A204.1 (cell line): Measurements from ENCODE around the gene MXRA7.
"Not testable (repeated sequence)": the region's sequence is repeated elsewhere in the genome, so short reads cannot be mapped to it uniquely, and the experiment has no call there.

Source experiments
- FAIRE-seq: peaks from 2 replicates; lab custom pipeline; 2012; peaks lifted over from hg19 to GRCh38; lab: Jason Lieb, UNC

The MXRA7 gene

DNA sequence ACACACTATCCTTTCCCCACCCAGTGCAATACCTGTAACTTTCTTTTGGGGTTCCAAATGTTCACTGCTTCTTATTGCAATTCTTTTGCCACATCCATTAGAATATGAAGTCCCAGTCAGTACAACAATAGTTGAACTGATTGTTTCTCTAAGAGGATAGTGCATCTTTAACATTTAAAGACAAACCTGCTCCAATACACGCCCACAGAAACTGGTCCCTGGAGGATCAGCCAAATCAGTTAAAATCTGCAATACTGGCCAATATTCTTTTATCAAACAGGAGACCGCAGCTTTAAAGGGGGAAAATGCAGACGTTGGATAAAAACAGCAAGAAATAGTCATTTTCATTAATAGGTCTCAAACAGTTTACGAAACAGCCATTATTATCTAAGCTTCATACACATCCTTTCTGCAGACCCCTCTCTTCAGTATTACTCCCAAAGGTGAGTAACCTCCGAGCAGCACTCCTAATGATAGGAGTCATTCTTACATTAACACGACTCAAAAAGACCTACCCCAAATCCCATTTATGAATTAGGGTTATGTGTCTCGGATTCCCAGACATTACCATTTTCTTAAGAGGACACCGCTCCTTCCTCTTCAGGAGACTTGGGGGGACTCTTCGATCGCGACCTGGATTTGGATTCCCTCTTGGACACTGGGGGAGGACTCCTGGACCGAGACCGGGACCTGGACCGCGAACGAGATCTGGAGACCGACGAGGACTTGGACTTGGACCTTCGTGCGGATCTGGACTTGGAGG lies 25.0 kb upstream of the MXRA7 start:
- no peak for FAIRE-seq

DNA sequence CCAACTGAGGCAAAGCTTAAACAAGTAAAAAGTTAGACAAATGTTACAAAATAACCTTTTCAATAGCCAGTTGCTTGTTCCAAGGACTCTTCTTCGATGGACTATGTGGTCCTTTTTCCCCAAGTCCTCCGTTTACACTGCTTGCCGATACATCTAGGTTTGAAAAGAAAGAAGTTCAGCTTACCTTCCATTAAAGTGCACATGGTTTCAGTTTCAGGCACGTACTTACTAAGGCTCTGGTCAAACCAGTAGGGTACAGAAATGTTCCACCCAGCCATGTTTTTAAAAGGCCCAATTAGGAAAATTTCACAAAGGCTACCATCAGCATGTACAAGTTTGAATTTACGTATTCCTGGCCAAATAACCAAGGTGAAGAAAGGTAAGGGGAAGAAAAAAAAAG lies 24.2 kb upstream of the MXRA7 start:
- FAIRE-seq = peak; percentile 37

DNA sequence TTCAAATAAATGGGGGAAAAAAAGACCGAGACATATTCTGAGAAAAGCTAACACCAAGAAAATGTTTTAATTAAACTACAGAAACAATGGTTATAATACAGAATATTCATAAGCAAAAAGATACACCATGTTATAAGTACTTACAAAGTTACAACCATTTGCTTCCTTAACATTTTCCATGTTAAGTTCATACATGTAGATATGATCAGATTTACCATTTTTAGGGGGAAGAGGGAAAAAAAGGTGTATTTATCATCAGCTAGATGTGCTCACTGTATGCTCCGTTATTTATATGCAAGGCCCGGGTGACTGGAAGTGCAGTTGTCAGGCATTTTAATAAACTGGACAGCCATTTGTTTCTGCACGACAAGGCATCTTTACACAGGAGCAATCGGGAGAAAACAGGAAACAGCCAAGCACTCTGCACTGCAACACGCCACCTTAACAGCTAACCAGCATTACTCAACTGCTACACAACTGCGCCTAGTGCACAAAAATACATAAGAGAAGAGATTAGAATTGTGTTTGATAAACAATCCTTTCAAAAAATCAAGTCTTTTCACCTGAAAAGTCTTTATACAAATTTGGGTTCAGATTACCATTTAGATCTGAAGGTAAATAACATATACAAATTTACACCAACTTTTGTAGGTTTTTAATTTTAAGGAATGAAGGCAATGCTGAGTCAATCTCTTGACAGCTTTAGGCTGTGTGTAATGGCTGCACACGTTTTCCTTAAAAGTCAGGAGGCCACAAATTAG lies 23.5 kb upstream of the MXRA7 start:
- FAIRE-seq = no peak

DNA sequence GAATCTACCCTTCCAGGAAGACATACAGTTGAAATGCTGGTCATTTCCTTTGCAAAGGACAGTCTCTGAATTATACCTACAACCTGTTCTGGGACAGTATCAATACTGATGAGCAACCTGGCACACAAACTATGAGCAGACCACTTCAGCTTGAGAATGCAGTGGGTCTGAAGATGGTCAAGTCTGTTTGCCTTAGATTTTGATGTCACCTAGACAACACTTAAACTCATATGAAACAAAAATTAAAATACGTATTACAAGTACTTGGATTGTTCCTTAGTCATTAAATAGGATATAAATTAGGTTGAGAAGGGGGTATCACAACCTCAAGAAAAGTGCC lies 22.8 kb upstream of the MXRA7 start:
- FAIRE-seq = no peak

DNA sequence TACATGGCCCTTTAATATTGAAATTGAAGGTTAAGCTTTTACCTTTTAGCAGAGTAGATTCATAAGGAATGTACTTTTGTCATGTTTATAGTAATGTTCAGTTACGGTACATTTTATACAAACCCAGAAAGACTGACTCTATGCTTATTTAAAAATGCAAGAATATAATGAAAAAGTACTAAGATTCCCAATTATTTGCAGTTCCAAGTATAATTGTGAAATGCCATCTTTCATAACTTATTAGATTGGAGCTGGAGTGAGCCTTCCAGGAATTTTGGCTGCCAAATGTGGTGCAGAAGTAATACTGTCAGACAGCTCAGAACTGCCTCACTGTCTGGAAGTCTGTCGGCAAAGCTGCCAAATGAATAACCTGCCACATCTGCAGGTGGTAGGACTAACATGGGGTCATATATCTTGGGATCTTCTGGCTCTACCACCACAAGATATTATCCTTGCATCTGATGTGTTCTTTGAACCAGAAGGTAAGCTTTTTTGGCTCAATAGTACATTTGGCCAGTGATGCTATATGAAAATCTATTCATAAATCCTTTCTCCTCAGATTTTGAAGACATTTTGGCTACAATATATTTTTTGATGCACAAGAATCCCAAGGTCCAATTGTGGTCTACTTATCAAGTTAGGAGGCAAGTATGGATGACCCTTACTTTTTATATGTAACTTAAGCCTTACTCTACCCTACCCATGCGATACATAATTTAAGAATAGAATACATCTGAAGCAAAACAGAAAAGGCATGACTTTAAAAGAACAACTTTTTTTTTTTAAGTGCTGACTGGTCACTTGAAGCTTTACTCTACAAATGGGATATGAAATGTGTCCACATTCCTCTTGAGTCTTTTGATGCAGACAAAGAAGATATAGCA lies 22.2 kb upstream of the MXRA7 start:
- no peak for FAIRE-seq

DNA sequence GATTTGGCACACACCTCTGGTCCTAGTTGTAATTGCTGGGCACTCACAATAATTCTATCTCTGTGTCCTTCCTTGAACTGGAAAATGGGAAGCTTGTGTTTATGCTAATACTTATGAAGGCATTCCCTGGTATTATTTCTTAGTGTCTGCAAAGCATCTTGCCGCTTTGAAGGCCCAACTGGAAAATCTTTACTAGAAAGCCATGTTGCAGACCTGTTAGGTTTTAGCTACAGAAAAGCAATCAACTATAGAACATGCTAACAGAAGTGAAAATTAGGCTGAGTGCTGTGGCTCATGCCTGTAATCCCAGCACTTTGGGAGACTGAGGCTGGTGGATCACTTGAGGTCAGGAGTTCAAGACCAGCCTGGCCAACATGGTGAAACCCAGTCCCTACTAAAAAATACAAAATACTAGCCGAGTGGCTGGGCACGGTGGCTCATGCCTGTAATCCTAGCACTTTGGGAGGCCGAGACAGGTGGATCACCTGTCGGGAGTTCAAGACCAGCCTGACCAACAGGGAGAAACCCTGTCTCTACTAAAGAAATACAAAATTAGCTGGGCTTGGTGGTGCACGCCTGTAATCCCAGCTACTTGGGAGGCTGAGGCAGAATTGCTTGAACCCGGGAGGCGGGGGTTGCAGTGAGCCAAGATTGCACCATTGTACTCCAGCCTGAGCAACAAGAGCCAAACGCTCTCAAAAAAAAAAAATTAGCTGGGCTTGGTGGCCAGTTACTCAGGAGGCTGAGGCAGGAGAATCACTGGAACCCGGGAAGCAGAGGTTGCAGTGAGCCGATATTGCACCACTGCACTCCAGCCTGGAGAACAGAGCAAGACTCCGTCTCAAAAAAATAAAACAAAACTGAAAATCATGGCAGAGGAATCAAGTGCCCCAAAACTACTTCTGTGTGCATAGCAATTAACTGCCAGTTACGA lies 21.3 kb upstream of the MXRA7 start:
- not testable (repeated sequence) for FAIRE-seq

DNA sequence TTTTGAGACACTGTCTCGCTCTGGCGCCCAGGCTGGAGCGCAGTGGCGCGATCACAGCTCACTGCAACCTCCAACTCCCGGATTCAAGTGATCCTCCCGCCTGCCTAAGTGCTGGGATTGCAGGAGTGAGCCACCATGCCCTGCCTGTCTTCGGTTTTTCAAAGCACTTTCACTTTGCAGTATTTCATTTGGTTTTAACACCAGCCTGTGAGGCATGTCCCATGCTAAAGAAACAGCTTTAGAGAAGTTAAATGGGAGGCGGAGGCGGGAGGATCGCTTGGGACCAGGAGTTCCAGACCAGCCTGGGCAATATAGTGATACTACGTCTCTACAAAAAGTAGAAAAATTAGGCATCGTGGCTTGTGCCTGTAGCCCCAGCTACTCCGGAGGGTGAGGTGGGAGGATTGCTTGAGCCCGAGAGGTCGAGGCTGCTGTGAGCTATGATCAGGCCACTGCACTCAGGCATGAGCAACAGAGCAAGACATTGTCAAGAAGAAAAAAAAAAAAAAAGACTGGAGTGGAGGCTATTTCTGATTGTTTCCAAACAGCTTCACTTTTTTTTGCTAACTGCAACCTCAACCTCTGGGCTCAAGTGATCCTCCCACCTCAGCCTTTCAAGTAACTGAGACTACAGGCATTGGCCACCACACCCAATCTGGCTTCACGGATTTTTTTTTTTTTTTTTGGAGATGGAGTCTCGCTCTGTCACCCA lies 17.1 kb upstream of the MXRA7 start:
- no peak for FAIRE-seq

DNA sequence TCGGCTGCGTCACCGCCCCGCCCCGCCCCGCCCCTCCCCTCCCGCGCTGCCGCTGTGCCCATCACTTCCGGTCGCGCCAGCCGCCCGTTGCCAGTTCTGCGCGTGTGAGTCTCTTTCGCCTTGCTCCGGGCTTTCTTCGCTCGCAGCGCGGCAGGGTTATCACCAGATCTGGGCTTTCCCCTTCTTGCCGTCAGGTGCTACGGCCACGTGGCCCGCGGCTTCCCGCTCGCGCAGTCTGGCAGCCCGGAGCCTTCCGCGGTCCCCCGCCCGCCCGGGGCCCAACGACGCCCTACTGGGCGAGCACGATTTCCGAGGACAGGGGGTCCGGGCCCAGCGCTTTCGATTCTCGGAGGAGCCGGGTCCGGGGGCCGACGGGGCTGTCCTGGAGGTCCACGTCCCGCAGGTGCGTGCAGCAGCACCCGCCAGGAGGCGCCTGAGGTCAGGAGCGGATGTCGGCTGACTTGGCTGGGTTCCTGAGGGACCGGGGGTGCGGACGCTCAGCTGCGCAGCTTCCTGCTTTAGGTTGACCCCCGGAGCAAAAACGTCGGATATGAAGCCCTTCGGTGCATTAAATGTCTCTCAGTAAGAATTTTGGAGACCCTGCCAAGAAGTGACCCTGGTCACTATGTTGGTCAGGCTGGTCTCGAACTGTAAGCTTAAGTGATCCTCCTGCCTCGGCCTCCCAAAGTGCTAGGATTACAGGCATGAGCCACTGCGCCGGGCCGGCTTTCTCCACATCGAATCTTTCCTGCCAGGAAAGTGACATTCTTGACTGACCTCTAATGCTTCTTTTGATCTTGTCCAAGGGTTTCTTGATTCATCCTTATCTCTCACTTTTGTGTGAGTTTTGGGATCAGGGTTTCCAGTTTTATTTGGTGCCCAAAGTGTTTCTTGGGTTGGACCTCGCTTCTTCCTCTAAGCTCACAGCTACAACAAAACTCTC lies 16.3 kb upstream of the MXRA7 start, which contains the start of gene METTL23:
Gene METTL23, plus strand, starts transcription at position 64 of the 943 bp plus-strand sequence. CDS start 2,872 bp downstream, outside the sequence.
- no peak for FAIRE-seq

DNA sequence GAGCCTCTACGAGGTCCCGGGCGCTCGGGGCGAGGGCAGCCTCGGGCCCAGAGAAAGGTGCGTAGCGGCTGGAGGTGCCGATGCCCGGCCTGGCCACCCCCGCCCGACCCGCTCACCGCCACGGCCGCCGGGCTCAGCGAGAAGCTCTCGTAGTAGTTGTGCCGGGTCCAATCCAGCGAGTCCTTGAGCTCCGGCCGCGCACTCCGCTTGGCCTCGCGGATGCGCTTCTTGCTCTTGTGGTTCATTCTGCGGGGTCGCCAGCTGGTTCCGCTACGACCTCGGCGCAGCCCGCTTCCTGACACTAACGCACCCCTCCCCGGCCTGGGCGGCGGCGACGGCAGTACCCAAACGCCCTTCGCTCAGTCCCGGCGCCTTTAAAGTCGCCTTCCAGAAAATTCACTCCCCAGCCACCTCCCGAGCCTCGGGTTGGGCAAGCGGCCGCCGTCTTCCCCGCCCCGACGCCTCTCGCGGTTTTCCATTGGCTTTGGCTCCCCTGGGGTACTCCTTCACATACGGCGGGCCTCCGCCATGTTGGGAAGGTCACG lies 15.5 kb upstream of the MXRA7 start, which contains the start of gene JMJD6:
Gene JMJD6, minus strand, starts transcription at position 376 of the 545 bp plus-strand sequence. Its CDS starts 131 bp downstream, at position 245.
- FAIRE-seq = no peak

DNA sequence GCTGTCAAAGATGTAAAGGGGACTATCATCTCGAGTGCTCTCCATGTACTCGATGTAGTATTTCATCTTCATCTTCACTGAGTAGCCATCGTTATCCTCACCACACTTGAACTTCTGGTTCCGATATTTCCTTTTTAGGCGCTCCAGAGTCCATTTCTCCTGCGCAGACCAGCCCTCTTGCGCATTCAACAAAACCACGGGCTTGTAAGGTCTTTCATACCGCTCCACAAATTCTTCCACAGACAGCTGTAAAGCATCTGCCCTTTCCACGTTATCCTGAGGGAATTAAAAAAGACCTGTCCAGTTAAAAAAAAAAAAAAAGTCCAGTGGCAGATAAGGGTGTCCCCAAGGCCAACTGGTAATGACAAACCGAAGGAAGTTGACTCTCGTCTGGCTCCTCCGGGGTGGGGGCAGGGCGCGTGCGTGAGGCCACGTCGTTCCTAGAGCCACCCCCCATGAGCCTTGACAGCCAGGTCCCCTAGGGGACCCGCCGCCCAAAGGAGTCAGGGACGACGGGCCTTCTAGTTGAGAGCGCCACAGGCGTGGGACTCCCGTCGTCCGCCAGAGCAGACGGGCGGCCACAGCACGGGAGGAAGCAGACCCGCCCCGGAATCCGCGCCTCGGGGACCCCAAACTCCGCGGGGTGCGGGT lies 14.9 kb upstream of the MXRA7 start:
- no peak for FAIRE-seq

DNA sequence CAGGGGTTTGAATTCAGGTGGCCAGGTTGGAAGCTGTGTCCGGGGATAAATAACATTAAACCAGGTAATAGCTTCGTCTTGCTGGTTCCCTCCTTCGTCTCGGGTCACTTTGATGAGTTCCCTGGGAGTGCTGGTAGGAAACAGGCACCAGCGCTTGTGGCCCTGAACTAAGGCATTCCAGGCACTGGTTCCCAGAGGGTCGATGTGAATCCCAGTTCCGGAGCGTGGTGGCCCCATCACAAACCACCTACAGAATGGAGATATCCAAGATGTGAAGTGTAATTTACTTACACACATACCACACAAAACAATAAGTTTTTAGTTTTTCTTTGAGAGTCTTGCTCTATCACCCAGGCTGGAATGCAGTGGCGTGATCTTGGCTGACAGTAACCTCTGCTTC lies 13.0 kb upstream of the MXRA7 start:
- no peak for FAIRE-seq

DNA sequence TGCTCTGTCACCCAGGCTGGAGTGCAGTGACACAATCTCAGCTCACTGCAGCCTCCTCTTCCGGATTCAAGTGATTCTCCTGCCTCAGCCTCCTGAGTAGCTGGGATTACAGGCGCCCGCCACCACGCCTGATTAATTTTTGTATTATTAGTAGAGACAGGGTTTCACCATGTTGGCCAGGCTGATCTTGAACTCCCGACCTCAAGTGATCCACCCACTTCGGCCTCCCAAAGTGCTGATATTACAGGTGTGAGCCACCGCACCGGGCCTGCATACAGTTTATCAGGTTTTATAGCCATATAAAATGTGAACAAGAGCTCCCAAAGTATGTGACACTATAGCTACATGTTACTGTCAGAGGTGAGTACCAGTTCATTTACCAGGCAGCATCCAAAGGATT lies 12.2 kb upstream of the MXRA7 start:
- FAIRE-seq = not testable (repeated sequence)

DNA sequence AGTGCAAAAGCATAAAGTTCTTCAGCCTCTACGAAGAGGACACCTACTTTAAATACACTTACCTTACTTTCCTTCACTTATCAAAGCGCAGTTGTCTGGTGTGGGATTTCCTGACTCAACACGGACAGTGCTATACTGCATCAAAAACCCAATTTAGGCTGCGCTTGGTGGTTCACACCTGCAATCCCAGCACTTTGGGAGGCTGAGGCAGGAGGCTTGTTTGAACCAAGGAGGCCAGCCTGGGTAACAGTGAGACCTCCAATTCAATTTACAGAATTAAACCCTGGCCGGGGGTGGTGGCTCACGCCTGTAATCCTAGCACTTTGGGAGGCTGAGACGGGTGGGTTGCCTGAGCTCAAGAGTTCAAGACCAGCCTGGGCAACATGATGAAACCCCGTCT lies 11.5 kb upstream of the MXRA7 start:
- FAIRE-seq = no peak

DNA sequence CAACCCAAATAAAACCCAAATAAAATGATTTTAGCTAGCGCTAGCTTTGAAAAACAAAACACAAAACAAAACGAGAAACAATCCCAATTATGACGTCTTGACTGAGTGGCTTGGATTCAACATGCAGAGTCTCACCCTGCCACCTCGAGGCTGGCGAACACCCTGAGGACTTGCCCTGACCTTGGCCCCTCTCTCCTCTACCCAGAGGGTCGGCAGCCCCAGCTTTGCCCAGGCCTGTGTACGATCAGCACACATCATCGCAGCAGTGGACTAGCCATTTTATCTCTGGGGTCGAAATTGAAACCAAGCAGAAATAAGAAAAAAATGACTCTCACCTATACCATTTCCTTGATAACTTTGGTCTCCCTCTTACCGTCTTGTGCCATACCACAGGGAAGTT lies 10.7 kb upstream of the MXRA7 start:
- no peak for FAIRE-seq

DNA sequence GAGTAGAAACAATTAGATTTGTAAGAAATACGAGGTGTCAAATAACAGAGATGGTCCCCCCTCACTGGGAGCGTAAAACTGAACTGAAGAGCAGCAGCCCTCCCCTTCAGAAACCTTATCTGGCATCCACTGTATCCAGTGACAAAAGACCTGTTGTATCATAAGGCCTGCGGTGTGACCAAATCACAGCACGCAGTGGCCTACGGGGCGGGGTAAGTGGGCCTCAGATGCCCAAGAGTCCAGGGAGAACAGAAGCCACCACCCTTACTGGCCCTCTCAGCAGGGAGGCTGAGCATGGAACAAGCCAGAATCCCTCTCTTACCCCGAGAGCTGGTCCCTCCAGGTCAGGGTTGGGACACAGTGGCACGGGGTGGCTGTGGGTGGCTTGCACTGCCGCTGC lies 10.2 kb upstream of the MXRA7 start:
- FAIRE-seq = no peak

DNA sequence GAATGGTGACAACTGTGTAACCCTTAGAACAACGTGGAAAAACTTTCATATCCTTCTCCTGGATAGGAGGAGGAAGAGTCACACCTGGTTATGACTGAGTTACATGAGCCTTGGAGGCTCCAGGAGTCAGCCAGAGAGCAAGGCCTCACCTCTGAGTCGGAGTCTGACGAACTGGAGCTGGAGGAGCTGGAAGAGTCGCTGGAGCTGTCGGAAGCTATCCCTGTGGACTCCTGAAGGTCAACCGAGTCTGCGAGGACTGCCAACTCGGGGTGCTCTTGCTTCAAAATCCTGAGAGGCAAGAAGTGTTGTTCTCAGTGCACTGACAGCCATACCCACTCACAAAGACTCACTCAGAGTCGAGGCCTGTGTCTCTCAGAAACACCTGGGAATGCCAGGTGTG lies 9.4 kb upstream of the MXRA7 start:
- FAIRE-seq = no peak

DNA sequence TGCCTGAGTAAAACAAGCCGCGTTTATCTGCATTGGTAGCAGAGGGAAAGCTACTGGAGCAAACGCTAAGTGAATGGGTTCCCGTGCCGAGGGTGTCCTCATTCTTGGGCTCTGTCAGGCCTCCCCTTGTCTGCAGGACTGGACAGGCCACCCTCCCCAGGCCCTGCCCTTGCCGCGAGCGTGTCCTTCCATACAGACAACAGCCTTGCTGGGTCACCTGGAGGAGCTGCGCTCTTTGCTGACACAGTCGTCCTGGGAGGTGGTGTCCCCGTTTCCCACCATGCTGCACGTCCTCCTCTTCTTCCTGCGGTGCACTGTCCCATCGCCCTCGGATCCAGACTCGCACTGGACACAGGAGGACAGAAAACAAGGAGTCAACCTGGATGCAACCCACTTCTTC lies 7.8 kb upstream of the MXRA7 start:
- no peak for FAIRE-seq

DNA sequence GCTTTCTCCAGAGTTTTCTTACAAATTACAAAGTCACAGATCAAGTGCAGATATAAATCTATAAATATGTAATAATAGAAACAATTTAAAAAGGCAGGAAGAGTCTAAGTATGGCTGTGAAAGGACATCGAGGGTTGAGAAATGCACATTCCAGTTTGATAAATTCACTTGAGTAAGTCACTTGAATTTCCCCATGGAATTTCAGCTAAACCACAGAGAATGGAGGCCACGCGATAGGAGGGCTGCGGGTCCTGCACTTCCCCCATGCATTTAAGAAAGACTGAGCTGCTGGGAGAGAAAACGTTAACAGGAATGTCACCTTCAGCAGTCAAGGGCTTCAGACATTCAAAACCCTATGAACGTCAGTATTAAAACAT lies 6.1 kb upstream of the MXRA7 start:
- no peak for FAIRE-seq
